Peyer's patch (tissue), 4 donors: Measurements from ENCODE around the gene DCLRE1C.

ENCODE experiments used
- CTCF ChIP-seq, 6 experiments: fragments of 450-650 bp in 4 of 6; fragments of 200-600 bp in 2 of 6; sonication (generic) in 1 of 6; IDR thresholded peaks; one replicate each; pipeline ENCODE4 v1.5.1; 2017 to 2019; ENCODE audit warnings: antibody characterized with exemption in 6 of 6, mild to moderate bottlenecking in 3 of 6, moderate library complexity in 1 of 6
- POLR2A ChIP-seq, 2 donors: fragments of 450-650 bp; IDR thresholded peaks; one replicate each; pipeline ENCODE4 v1.5.1; 2017; ENCODE audit warnings: antibody characterized with exemption in 2 of 2, mild to moderate bottlenecking in 2 of 2, moderate library complexity in 2 of 2

GRCh38 chr10:14926722-14927416 lies 27.0 kb downstream of the DCLRE1C start:
- TF ChIP-seq CTCF (IDR thresholded peaks at IDR 0.05) (no peak), POLR2A (IDR thresholded peaks at IDR 0.05) (no peak)
